ENCODE data around the gene IZUMO4.

DNA sequence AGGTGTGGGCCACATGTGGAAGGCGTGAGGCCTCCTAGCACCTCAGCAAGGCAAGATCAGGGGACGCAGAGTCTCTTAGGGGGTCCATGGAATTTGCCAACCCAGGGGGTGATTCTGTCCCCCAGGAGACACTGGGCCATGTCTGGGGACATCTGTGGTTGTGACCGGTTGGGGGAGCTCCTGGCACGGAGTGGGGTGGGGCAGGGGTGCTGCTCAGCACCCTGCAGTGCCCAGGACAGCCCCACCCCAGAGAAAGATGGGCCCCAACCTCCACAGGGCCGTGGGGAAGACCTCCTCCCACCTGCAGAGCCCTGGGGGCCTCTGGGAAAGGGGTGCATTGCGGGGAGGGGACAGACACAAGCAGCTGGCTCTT lies 49.7 kb upstream of the IZUMO4 start:
- TF ChIP-seq, protein P1, sequence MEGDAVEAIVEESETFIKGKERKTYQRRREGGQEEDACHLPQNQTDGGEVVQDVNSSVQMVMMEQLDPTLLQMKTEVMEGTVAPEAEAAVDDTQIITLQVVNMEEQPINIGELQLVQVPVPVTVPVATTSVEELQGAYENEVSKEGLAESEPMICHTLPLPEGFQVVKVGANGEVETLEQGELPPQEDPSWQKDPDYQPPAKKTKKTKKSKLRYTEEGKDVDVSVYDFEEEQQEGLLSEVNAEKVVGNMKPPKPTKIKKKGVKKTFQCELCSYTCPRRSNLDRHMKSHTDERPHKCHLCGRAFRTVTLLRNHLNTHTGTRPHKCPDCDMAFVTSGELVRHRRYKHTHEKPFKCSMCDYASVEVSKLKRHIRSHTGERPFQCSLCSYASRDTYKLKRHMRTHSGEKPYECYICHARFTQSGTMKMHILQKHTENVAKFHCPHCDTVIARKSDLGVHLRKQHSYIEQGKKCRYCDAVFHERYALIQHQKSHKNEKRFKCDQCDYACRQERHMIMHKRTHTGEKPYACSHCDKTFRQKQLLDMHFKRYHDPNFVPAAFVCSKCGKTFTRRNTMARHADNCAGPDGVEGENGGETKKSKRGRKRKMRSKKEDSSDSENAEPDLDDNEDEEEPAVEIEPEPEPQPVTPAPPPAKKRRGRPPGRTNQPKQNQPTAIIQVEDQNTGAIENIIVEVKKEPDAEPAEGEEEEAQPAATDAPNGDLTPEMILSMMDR (conservative IDR thresholded peaks at IDR 0.05; ENCODE audit: low read length), result no peak
- TF ChIP-seq EZH2phosphoT487 (IDR thresholded peaks at IDR 0.05; ENCODE audit: borderline replicate concordance), result no peak

All from Loucy (cell line).